Stimulated activated CD4-positive, alpha-beta T cell treated with anti-CD3 and anti-CD28 coated beads, Interleukin-12 subunit alpha, Interleukin-12 subunit beta, amount 100 ng/mL, for 24 hours (primary cell): ENCODE results near the gene CDK2AP2.
"Not testable (repeated sequence)": the region's sequence is repeated elsewhere in the genome, so short reads cannot be mapped to it uniquely, and the experiment has no call there.

Experiments used
- DNase-seq, 2 experiments: peaks; one replicate each; pipeline ENCODE4 v3.0.0-alpha.2; 2020; ENCODE audit warnings: low read depth in 2 of 2

The CDK2AP2 gene

DNA sequence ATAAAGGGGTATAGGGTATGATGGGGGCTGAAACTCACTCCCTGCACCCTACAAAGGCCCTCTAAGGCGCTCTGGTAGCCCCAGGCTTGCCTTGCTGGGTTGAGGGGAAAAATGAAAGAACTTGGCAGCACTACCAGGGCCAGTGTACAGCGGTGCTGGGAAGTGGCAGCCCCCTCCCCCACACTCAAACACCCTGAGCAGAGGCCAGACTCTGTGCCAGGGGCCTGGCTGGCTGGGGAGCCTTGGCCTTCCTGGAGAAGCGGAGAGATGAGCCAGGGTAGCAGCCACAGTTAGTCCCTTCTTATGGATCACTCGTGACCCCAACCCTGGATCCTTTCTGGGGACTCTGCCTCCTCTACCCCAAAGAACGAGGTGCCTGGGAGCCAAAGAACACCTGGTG is 41.6 kb downstream of the CDK2AP2 start:
- no peak for DNase-seq

DNA sequence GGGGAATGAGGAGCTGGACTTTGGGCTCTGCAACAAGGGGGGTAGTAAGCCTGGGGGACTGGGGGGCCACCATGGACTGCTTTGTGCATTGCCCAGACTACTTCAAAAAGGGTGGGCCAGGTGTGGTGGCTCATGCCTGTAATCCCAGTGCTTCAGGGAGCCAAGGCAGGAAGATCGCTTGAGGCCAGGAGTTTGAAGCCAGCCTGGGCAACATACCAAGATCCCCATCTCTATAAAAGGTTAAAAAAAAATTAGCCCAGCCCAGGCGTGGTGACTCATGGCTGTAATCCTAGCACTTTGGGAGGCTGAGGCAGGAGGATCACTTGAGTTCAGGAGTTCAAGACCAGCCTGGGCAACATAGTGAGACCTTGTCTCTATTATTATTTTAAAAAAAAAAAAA is 42.4 kb downstream of the CDK2AP2 start:
- DNase-seq, result not testable (repeated sequence)

DNA sequence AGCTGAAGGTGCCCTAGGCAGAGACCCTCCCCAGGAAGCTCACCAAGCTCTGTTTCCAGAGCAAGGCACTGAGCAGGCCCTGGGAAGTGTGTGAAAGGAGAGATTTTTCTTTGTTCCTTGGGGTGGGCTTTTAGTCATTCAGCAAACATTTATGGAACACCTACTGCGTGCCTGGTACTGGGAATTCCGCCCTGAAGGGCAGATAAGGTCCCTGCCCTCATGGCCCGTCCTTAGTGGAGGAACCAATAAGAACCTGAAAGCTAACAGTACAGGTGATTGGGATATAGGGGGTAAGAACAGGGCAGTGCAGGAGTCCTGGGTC is 42.8 kb downstream of the CDK2AP2 start:
- no peak for DNase-seq

DNA sequence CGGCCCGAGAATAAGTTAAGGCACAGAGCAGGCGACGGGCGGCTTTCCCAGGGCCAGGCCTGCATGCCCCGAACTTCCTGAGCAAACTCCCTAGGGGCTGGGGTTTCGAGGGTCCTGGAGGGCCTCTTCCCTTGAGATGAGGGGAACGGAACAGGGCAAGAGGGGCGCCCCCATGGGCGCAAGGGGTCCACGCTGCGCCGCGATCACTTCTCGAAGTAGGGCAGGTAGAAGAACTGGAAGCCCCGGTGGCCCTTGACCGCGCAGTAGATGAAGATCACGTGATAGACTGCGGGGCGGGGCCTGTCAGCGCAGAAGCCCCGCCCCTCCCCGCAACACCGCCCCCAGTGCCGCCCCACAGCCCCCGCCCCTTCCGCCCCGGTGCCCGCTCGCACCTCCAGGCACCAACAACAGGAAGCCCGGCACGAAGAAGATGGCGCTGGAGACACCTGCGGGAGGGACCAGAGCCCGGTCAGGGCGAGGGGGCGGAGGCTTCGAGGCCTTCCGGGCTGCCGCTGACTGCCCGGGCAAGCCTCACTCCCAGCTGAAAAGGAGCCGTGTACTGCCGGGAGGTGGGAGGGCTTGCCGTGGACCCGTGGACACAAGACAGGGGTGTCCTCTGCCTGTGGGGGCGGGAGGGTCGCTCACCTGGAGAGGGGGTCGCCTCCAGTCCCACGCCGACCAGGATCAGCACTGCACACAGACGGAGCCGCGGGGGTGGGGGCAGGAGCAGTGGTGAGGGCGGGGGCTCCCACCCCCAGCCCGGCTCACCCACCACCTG is 43.4 kb downstream of the CDK2AP2 start:
- peak; percentile 78 to 87 for DNase-seq

DNA sequence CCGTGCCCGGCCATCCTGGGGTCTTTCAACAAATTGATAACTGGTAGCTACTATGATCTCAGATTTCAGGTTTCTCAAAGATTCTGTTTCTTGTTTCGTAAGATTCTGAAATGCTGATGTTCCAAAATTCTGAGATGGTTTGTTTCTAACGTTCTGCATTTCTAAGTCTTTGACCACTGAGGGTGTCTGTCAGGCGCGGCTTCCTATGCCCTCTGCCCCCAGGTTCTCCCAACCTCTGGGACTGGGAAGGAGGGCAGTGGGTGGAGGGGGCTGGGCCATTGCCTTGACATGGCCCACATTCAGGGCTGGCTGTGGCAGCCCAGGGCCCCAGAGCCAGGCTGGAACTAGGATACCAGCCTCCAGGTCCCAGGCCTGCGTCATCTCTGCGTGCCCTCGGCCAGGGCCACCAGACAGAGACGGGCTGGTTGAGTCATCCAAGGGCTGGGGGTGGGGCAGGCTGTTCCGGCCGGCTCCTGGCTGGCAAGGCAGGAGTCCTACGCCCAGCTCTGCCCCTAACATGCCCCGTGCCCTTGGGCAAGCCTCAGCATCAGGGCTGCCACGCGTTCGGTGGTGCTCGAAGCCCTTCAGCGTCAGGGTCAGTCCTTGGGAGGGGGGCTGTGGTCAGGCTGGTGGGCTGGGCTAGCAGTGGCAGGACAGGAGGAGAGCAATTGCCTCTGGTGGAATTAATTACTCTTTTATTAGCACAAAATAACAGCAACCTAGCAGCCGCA is 44.1 kb downstream of the CDK2AP2 start:
- DNase-seq, result no peak

DNA sequence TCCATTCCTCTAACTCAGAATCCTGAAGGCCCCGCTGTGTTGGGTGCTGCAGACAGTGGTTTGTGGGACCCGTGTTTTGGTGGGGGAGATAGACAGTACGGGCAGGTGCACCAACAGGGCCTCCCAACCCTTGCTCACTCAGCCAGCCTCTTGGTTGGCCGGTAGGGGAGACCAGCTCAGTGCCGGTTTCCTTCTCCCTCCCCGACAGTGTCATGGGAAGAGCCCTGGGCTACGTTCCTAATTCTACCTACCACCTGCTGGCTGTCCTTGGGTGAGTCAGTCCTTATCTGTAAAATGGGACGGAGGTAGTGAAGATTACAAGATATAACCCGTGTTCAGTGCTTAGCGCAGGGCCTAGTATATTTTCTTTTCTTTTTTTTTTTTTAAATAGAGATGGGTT is 44.8 kb downstream of the CDK2AP2 start:
- no peak for DNase-seq

DNA sequence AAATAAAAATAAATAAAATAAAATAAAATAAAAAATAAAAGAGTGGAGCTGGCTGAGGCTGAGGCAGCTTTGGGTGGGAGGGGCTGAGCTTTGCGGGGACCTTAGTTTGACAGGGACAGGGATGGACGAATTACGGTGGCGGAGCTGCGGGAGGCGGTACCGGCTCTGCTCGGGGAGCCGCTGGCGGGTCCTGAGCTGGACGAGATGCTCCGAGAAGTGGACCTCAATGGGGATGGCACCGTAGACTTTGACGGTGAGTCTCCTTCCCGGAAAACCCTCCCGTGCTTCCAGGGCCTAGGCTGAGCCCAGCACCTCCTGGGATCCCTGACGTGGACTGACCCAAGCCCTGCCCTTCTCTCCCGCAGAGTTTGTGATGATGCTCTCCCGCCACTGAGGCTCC is 49.7 kb downstream of the CDK2AP2 start:
- DNase-seq, result no peak

DNA sequence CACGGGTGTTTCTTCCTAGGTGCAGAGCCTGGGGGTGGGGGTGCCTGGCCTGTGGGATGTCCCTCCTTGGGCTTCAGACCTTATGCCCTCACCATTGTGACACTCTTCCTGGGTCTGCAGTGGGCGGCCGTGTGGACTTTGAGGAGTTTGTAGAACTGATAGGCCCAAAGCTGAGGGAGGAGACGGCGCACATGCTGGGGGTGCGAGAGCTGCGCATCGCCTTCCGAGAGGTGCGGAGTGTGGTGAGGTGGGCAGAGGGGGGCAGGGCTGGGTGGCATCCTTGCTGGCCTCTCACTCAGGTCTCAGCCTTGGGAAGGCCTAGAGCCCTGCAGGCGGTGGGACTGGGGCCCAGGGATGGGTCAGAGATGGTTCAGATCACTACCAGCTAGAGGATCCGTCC is 50.5 kb downstream of the CDK2AP2 start:
- DNase-seq, result no peak
